GM12874 (cell line): Measurements from ENCODE around the gene KRT33B.

Source experiments
- CTCF ChIP-seq: IDR thresholded peaks from 2 replicates; pipeline ENCODE4 v1.5.1; 2011; ENCODE audit warnings: low read depth, mild to moderate bottlenecking, control low read depth, low read length, moderate library complexity; ENCODE audit not compliant: insufficient read depth

Gene KRT33B

GRCh38 chr17:41318231-41318630, 51.4 kb downstream of the KRT33B start:
- no peak for TF ChIP-seq CTCF

- no peak for TF ChIP-seq CTCF
Observed at GRCh38 chr17:41315814-41316445, 53.7 kb downstream of the KRT33B start.

DNA sequence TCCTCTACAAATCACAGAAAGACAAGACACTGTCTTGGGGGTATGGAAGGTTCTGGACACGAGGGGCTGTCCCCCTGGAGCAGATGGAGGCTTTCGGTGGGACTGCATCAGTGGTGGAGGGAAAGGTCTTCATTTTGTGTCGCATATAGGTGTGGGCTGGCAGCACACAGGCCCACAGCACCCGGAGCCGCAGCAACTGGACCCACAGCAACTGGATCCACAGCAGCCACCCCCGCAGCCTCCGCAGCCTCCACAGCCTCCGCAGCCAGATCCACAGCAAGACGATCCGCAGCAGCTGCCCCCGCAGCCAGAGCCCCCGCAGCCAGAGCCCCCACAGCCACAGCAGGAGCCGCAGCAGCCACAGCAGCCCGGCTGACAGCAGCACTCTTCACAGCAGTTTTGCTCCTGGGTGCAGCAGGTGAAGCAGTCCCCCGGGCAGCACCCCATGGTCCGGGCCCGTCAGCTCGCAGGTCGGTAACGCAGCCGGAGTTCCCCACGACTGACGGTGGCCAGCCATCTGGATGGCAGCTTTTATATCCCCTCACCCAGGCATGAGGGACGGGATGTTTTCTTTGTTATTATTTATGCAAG, 54.3 kb downstream of the KRT33B start, which contains the start of gene KRTAP17-1:
TSS of gene KRTAP17-1 (minus strand) at position 507 of the 591 bp plus-strand sequence. CDS start at position 447, 60 bp downstream.
- TF ChIP-seq CTCF: no peak
